Fibroblast of skin of right biceps (primary cell): ENCODE measurements around the gene ADGRB2.
A peak's percentile ranks its signal among the peaks of the same experiment; 100 is the strongest.

ENCODE experiments used
- DNase-seq: peaks from one replicate; pipeline ENCODE4 v3.0.0-alpha.2; 2013

The ADGRB2 gene

GRCh38 chr1:31793586-31794285 is 29.6 kb upstream of the ADGRB2 start:
- DNase-seq: no peak

DNA sequence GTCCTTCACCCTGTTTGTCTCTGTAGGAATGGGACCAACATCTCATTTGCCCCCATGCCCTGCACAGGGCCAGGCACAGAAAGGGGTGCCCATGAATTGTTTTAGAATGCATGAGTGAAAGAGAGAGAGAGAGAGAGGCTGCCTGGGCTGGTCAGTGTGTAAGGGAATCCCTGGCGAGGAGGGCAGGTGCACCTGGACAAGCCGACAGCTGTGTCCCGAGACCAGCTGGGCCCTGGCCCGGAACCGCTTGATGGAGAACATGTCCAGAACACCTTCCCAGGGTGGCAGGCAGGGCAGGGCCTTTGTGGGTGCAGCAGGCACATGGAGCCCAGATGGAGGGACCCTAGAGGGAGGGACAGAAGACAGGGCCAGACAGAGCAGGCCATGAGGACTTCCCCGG is 28.9 kb upstream of the ADGRB2 start:
- no peak for DNase-seq

- DNase-seq: no peak
Observed at GRCh38 chr1:31792541-31792940, 28.4 kb upstream of the ADGRB2 start.

- DNase-seq: no peak
Observed at GRCh38 chr1:31792116-31792515, 28.0 kb upstream of the ADGRB2 start.

DNA sequence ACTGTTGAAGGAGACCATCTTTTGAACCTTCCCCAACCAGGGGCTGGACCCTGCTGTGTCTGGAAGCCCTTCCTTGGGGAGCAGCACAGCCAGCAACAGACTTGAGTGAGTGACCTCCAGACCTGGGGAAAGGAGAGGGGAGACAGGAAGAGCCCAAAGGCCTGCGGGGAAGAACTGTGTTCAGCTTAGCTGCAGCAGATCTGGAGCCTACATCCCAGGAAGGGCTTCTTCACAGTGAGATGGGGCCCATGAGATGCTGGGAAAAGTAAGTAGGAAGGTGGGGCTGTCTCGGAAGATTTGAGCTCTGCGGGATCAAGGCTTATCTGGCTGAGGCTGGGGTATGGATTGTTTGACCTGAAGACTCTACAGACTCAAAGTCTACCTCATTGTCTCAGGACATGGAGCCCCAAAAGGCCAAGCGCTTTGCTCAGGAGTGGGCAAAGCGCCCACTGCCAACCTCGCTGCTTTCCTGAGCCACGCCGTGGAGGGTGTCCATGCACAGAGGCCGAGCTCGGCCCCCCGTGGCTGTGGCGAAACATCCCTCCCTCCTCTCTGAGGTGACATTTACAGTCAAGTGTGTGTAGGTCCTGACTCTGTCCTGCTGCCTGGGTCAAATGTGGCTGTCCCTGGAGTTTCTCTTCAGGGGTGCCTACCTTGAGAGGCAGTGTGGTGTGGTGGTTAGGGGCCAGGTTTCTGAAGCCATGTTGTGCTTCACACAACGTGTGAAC is 27.2 kb upstream of the ADGRB2 start:
- no peak for DNase-seq

- no peak for DNase-seq
Observed at GRCh38 chr1:31790641-31791091, 26.5 kb upstream of the ADGRB2 start.

- no peak for DNase-seq
Observed at GRCh38 chr1:31790140-31790539, 26.0 kb upstream of the ADGRB2 start.

- DNase-seq: peak; percentile 86
Observed at GRCh38 chr1:31789259-31790065, 25.3 kb upstream of the ADGRB2 start.

DNA sequence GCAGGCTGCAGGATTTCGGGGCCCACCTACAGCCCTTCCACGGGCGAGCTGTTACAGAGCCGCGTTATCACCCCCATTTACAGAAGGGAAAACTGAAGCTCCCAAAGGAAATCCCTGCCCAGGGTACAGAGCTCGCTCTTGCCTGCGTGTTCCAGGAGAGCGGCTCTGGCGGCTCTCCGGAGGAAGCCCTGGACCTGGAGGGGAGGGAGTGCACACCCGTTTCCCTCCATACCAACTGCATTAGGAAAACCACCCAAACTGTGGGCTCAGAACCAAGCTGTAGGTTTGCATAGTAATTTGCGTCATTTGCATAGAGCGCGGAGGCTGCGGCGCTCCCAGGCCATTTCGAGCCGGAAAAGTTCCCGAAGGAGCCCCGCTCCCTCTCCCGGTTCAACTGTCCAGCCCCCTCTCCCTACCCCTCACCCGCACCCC is 24.7 kb upstream of the ADGRB2 start:
- peak; percentile 78 for DNase-seq

- DNase-seq: peak; percentile 87
Observed at GRCh38 chr1:31788138-31788824, 24.1 kb upstream of the ADGRB2 start.

- DNase-seq: no peak
Observed at GRCh38 chr1:31787786-31788137, 23.6 kb upstream of the ADGRB2 start.

DNA sequence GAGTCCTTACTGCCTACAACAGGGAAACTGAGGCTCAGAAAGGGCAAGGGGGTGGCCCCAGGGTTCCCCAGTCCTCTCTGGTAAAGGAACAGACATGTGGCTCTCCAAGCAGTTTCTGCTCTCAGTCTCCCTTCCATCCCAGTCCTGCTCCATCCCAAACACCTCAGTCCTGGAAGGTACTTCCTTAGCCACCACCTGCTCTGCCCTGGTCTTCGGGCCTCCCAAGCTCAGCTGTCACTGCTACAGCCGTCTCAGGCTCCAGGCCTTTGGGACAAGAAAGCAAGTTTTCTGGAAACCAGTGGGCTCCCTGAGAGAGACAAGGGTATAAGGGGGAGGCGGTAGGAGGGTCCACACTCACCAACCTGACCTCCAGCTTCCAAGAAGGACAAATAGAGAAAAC is 23.1 kb upstream of the ADGRB2 start:
- no peak for DNase-seq

DNA sequence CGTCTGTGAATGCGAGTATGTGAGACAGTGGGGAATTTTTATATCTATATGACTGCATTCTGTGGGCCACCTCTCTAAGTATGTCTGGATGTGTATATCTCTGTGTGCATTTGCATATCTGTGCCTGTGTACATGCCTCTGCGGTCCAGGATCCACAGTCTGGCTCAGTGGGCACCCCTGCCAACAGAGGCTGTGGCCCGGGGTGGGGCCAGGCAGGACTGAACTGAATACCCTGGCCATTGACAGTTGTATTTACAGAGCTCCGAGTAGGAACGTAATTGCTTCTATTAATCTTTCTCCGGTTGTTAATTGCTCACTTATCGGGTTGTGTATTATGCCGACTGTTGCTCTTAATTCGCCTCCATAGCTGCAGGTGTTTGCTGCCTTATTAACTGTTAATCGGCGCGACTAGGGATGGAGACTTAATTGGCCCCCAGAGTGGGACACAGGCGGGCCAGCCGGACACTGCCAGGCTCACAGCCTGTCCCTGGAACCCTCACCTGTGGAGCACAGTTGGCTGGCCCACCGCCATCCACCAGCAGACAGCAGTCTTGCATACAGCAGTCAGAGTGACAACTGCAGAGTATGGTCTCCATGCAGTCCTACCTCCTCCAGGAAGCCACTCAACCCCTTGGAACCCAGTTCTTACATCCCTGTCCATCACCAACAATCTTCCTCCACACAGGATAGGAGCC is 22.4 kb upstream of the ADGRB2 start:
- DNase-seq: no peak

DNA sequence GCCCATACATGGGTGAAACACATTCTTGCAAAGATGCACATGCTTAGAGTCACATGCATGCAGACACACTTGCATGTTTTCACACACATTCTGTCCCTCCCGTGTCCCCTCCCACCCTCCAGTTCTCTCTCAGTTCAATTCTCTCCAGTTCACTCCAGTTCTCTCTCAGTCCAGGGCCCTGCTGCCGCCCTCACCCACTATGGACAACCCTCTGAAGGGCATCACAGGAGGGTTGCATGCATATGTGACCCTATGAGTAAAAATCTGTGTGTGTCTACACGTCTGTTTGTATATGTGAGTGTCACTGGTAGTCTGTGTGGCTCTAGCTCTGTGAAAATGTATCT is 21.8 kb upstream of the ADGRB2 start:
- no peak for DNase-seq

DNA sequence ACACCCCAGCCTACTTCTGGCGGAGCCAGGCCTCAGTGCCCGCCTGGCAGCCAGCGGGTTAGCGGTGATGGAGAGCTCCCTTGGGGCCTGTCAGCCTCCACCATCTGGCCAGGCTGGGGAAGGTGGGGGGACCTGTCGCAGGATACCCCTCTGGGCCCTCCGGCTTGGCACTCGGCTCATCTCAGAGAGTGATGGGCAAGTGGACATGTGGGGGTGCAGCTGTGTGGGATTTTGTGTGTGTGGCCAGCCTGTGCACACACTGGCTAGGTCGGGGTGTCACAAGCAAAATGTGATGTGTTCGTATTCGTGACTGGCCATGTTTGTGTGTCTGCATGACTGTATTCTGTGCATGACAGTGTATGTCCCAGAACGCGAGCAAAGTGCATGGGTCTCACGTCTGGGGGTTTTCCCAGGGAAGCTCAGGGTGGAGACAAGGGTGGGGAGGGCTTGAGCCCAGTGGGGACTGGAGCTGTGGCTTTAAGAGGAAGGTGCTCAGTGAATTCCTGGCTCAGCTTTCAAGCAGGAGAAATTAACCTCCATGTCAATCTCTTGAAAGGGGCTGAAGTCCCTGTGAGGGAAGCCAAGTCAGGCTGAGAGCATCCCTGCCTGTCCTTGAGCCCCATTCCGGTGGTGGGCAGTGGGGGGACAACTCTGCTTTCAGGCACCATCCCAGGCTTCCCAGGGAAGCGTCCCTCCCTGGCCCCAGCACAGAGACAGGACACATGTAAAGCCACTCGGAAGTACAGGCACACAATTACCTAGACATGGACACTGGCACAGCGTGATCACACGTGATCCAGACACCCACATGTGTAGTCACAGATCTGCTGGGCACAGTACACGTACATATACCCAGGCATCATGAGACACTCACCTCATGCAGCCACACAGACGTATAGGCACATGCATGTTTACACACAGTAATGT is 21.1 kb upstream of the ADGRB2 start:
- DNase-seq: no peak

- DNase-seq: no peak
Observed at GRCh38 chr1:31784356-31785019, 20.3 kb upstream of the ADGRB2 start.

DNA sequence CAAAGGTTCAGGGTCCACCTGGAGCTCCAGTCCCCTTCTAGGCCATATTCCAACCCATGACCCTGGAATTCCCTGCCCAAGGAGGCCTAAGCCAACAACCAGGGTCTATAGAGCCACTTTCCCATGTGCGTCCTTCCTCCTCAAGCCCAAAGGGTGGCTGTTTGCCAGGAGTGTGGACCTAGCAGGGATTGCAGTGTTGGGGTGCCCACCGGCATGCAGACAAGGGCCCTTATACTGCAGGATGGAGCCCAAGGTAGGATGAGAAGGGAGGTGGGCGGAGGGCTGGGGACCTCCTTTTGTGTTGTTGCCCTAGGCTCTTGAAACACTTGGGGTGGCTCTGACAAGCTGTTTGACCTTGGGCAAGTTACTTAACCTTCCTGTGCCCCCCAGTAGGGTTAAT is 19.7 kb upstream of the ADGRB2 start:
- no peak for DNase-seq

DNA sequence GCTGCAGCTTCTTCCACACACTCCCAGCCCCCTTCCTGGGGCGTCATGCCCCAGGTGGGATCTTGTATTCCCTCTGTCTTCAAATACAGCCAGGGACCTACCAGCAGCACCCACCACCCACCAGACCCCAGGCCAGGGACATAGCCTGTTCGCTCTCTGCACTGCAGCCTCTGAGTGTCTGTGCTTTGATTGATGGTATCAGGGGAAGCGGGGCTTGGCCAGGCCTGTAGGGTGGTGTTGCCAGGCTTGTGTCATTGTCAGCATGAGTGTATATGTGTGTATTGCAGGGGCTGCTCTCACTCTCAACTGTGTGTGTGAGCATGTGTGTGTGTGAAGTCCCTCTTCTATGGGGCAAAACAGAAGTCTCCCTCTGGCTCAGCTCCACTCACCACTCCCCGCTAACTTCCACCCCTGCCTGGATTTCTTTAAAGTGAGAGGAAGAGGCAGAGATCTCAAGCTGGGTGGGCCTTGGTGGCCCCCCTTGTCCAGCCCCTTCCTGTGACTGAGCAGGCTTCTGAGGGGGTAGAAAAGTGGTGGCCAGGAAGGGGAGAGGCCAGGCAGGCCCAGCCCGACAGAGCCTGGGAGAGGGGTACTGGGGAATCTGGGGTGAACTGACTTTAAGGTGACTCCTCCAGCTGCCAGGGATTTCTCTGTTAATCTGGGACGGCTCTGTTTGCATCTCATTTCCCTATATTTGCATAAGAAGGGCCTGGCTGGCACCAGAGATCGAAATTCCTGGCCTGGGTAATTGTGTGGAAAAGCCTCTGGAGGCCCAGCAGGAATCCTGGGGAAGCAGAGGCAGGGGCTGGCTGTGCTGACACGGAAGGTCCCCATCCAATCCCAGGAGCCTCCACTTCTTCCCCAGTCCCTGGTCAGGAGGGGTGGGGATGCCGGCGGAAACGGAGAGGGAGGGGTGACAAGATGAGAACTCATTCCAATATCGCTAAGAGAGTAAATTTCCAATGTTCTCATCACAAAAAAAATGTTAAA is 18.6 kb upstream of the ADGRB2 start:
- DNase-seq: no peak

GRCh38 chr1:31781756-31782371 is 17.7 kb upstream of the ADGRB2 start:
- no peak for DNase-seq
